NCI-H1105 (cell line): ENCODE results near the gene C12orf43.
A peak's percentile ranks its signal among the peaks of the same experiment; 100 is the strongest.

Experiments used
- DNase-seq: peaks from one replicate; lab custom pipeline; 2025; lab: John Stamatoyannopoulos, UW

The C12orf43 gene

DNA sequence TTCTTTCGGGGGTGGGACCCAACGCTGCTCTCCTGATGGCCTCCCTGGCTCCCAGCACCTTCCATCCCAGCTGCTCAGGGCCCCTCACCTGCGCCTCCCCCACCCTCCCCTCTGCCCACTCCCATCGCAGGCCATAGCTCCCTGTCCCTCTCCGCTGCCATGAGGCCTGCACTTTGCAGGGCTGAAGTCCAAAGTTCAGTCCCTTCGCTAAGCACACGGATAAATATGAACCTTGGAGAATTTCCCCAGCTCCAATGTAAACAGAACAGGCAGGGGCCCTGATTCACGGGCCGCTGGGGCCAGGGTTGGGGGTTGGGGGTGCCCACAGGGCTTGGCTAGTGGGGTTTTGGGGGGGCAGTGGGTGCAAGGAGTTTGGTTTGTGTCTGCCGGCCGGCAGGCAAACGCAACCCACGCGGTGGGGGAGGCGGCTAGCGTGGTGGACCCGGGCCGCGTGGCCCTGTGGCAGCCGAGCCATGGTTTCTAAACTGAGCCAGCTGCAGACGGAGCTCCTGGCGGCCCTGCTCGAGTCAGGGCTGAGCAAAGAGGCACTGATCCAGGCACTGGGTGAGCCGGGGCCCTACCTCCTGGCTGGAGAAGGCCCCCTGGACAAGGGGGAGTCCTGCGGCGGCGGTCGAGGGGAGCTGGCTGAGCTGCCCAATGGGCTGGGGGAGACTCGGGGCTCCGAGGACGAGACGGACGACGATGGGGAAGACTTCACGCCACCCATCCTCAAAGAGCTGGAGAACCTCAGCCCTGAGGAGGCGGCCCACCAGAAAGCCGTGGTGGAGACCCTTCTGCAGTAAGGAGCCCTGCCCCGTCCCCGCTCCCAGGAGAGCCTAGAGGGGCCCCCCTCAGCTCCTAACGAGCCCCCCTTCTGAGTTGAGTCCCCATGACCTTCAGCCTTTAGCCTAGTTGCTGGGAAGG is 37.7 kb downstream of the C12orf43 start, which contains the start of gene HNF1A:
TSS of gene HNF1A (plus strand) at position 248 of the 924 bp plus-strand sequence. CDS start at position 474, 226 bp downstream.
- no peak for DNase-seq

DNA sequence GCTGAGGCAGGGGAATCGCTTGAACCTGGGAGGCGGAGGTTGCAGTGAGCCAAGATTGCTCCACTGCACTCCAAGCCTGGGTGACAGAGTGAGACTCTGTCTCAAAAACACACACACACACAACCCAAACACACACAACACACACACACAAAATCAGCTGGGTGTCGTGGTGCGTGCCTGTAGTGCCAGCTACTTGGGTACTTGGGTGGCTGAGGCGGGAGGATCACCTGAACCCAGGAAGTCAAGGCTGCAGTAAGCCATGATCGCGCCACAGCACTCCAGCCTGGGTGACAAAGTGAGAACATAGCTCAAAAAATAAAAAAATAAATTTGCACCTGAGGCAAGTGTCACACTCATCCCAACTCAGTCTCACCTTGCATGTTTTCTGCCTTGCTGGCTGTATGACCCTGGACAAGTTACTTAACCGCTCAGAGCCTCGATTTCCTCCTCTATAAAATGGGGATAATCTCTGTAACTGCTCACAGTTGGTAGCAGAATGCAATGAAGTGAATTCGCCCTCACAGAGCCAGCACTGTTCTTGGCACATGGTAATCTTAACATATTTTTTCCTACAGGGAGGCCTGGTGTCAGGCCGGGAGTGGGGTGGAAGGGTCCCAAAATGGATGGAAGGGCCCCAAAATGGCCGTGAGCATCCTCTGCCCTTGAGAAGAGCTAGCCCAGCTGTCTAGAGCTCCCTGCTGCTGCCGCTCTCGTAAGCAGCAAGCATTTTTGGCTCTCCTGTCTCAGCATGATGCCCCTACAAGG is 38.6 kb downstream of the C12orf43 start:
- DNase-seq = no peak

DNA sequence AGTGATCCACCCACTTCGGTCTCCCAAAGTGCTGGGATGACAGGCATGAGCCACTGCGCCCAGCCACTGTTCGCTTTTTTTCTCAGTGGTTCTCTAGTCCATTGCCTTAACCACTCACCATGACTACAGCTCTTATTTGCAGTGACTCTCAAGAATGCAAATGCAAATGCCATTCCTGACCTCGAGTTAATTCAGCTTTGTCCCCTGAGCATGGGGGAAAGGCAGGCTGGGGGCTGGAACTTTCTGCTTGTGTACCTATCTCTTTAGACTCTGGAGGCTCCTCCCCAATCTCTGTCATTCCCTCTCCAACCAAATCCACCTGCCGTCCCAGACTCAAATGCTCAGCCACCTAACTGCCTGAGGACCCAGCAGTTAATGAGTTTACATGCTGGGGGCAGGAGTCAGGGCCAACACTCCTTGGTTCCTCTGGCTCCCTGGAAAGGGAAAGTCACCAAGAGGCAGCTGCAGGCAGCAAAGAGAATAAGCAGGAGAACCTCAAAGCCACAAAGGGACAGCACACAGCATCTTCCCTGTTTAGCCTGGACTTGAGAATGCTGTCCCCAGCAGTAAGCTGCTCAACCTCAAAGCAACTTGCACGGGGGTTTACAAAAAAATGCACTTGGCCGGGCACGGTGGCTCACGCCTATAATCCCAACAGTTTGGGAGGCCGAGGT is 43.3 kb downstream of the C12orf43 start:
- DNase-seq = no peak

DNA sequence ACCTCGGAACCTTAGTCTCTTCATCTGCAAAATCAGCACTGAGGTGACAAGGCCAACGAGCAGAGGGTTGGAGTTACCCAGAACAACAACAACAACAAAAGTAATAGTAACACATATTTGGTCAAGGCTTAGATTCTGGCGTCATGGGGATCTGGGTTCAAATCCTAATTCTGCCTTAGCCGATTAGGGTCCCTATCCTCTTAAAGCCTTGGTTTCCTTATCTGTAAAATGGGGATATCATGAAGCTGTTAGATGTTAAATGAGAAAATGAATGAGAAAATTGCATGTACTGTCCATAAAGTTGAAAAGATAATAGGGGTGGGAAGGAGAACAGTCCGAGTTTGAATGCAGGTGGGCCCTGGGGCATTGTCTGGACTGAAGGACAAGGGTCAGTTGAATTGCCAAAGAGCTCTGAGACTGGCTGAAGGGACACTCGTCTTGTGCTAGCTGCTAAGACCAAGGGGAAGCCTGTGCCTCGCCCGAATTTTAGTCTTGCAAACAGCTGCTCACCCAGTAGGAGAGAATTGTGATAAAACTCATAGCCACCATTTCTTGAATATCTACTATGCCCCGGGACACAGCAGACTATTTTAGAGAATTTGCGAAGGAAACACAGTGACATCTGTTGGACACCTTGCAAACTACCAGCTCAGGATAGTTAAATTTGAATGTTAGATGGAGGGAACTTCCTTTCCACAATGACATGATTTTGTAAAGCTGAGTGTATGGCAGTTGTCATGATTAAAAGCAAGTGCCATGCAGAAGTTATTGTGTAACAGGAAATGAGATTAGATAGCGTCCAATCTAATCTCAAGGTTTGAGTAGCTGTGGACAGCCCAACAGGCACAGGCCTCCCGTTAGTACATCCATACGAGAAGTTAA is 44.7 kb downstream of the C12orf43 start:
- DNase-seq = peak; percentile 25

DNA sequence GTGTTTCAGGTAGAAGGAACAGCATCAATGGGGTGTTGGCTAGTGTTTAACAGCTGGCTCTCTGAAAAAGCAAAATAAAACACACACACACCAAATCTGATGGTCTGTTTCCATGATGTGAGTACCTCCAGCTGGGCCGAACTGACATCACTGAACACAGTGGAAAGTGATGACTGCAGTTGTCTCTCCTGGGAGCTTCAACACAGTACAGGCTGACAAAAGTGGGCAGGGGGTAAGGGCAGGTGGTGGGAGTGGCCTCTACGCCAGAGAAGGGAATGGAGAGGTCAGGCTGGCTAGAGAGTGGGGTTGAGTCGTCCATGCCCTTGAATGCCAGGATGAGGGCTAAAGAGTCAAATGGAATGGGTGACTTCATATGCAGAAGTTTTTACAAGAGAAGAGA is 46.0 kb downstream of the C12orf43 start:
- DNase-seq = no peak

DNA sequence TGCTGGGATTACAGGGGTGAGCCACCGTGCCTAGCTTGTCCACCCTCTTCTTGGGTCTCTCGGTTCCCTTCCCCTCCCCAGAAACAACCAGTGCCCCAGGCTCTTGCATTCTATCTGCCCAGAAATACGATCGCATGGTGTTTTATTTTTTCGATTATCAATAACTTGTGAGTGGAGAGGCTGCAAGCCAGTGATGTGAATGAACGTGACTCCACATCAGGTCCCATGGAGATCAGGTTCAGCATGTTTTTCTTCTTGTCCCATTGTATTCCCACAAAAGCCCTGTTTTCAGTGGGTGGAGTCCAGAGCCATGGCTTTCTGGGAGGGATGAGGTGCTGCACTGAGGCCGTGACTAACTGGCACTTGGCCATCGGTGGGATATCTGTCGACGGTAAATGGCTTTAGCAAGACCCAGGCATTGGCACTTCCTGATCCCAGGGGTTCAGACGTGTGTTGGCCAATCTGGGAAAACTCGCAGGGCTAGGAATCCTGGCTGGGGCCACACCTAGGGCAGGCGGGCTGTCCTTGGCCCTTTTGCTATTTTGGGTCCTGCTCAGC is 50.7 kb downstream of the C12orf43 start:
- DNase-seq = no peak

DNA sequence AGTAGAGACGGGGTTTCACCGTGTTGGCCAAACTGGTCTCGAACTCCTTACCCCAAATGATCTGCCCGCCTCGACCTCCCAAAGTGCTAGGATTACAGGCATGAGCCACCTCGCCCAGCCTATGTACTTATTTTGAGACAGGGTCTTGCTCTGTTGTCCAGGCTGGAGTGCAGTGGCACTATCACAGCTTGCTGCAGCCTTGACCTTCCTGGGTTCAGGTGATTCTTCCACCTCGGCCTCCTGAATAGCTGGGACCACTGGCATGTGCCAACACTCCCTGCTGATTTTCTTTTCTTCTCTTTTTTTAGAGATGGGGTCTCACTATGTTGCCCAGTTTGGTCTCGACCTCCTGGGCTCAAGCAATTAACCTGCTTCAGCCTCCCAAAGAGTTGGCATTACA is 52.0 kb downstream of the C12orf43 start:
- no peak for DNase-seq

DNA sequence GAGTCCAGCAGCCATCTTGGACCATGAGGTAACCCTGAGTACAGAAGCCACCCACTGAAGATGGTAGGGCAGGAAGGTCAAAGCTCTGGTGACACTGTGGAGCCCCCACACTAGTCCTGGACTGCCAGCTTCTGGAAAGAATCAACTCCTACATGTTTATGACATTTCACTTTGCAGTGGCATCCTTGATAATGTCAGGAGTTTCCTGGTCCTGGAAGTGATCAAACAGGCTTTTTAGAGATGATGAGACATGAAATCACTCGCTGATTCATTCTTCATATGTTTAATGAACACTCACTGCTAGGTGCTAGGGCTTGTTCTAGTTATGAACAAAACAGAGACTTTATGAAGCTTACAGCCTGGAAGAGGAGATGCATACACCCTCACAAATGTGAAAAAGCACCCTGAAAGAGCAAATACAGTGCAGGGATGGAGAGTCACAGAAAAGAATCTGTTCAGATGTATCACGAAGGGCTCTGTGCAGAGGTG is 53.7 kb downstream of the C12orf43 start:
- no peak for DNase-seq

DNA sequence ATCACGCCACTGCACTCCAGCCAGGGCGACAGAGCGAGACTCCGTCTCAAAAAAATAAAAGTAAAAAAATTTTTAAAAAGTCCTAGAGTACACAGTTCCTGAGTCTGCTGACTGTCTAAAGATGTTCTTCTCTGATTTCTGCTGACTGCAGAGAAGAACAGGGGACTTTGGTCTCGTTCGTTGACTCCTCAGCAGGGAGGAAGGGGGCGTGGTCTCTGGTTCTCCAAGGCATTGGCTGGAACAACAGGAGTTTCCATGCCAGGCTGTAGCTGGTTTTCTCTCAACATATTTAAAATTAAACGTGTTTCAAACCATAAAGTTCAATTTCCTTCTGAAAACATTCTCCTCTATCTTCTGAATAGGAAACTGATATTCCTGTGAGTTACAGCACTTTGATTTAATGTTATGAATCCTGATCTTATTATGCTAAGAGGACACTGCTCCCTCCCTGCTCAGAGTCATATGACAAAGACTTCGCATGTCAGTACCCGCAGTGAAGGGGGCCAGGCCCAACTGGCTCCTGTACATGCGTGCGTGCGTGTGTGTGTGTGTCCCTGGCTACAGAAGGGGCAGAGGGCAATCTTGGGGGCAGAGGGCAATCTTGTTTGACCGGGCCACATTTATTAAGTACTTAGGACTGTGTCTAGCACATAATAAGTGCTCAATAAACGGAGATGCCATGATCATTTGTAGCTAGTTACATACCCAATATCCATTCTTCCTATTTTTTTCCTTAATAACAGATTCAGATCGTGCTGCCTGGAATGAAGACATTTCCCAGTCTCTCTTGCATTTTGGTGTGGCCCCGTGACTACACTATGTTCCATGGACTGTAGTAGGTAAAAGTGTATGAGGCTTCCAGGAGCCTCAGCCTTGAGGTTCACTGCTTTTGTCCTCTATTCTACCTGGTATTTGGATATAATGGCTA is 54.4 kb downstream of the C12orf43 start:
- DNase-seq = no peak

DNA sequence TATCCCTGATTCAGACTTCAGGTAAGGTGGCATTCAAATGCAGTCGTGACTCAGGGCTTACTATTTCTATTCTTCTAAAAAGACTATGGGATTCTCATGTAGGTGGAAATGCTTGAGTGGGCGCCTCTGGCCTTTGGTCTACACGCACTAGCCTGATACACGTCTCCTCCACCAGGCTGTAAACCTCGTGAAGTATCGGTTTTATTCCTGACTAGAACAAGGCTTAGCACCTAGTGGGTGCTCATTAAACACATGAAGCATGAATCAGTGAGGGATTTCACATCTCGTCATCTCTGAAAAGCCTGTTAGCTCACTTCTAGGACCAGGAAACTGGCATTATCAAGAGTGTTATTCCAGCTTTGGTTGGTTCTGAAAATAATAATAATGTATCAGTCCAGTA is 55.6 kb downstream of the C12orf43 start:
- no peak for DNase-seq

DNA sequence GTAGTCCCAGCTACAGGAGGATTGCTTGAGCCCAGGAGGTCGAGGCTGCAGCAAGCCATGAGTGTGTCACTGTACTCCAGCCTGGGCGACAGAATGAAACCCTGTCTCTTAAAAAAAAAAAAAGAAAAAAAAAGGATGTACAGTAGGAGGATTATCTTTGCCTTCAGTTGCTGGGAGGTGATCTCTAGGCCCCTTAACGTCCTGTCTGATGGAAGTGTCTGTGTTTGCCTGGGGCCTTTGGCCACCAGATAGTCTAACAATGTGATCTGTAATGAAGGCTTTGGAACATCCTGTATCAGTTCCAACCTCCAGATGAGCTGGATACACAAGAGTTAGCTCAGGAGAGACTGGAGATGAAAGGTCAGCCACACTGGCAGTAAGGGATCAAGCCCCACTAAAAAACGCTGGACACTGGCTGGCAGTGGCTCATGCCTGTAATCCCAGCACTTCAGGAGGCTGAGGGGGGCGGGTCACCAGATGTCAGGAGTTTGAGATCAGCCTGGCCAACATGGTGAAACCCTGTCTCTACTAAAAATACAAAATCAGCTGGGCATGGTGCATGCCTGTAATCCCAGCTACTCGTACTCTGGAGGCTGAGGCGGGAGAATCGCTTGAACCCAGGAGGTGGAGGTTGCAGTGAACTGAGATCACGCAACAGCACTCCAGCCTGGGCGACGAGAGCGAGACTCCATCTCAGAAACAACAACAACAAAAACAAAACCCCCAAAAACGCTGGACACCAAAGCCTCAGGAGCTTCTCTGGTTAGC is 57.0 kb downstream of the C12orf43 start:
- DNase-seq = no peak

DNA sequence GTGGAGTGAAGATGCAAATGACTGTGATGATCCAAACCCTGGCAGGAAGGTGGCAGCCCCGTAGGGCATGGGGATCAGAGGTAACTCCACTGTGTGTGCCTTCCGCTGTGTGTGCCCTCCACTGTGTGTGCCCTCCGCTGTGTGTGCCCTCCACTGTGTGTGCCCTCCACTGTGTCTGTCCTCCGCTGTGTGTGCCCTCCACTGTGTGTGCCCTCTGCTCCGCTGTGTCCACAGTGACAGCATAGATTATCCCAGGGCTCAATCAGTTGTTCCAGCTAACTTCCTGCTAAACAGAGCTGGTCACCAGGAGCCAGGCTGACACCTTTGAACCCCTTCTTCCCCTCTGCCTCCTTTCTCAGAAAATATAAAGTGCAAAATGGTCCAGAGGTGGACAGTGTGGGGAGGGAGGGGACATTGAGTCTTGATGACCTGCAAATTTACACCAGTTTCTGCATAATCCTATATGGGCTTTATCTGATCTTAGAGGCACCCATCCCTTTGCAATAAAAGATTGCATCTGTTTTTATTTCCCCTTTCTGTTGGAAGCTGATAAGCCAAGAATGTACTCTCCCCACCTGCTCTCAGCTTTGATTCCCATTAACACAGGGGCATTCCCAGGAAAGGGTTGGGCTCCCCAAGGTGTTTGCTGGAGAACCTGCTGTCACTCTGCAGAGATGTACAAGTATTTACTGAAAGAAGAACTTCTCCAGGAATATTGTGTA is 59.5 kb downstream of the C12orf43 start:
- DNase-seq = no peak

DNA sequence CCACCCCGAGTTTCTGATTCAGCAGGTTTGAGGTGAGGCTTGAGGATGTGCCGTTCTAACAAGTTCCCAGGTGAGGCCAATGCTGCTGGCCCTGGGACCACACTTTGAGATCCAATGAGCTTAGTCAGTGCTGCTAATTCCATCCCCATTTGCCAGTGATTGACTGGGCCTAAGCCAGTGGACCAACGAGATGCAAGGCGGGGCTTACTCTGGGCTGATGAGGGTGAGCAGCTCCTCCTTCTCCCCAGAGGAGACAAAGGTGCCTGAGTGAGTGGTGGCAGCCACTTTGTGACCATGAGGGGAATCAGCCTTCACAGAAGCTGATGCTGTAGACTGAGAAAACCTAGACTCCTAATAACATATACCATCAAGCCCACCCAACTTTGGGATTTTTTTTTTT is 61.1 kb downstream of the C12orf43 start:
- DNase-seq = no peak

DNA sequence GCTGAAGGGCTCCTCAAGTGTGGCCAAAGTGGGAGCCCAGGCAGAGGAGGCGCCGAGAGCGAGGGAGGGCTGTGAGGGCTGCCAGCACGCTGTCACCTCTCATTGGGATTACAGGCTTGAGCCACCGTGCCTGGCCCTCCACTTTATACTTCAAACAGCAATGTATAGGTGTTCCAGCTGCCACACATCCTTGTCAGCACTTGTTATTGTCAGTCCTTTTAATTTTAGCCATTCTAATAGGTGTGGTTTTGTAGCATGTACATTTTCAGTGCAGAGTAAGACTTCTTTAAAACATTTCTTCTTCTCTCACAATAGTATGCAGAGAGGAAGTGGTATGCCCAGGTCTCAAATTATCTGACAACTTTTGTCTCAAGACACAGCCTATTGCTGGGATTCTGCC is 65.5 kb downstream of the C12orf43 start:
- DNase-seq = no peak
